GM19463 (cell line): Measurements from ENCODE around the gene PSD4.

Experiments
- ATAC-seq: cut with Tn5 transposase; IDR thresholded peaks from one replicate; pipeline ENCODE4 v1.9.1; 2021; ENCODE audit warnings: mild to moderate bottlenecking, moderate library complexity; ENCODE audit not compliant: unreplicated experiment

The PSD4 gene

GRCh38 chr2:113203217-113203530, 29.4 kb downstream of the PSD4 start:
- no peak for ATAC-seq

- peak; percentile 76 for ATAC-seq
These were observed 30.2 kb downstream of the PSD4 start for GRCh38 chr2:113203901-113204519.

DNA sequence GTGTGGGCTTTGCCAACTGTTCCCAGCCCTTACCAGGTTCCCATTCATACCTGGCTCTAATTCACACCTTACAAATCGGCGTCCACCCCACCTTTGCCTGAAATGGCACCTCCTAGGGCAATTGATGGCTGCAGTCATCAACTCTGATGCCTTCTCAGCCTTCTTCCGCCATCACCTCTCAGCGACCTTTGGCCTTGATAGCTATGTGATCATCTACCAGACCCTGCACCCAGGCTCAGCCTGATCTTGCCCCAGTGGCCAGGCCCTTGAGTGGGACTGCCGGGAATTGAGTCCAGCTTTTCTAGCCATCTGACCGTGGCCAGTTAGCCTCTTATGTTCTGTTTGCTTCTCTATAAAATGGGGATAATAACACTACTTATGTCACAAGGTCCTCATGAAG, 32.5 kb downstream of the PSD4 start:
- no peak for ATAC-seq

- no peak for ATAC-seq
These were observed 33.2 kb downstream of the PSD4 start for GRCh38 chr2:113207021-113207420.

- no peak for ATAC-seq
These were observed 34.6 kb downstream of the PSD4 start for GRCh38 chr2:113208396-113208795.

DNA sequence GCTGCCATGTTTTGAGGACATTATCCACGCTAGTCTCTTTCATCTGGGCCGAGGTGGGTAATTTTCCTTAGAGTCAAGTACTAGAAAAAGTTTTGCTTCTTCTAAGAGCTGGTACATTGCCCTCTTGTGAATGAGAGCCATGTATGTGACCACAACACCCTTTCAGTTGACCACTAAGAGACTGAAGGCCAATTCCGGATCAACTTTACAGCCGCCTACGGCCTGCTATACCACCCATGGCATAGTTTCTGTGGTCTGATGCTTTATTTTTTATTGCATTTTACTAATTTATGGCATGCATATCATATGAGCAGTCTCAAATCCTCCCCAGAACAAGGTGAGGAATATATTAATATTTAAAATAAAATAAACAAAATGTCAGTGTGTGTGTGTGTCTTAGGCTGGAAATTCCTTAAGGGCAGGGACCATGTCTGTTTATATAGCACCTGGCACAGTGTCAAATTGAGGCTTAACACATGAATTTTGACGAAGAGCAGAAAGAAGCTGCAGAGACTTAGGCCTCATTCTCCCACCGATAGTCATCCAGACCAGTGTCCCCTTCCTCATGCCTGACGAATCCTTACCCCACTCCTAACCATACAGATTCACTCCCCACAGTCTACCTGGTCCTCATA, 35.4 kb downstream of the PSD4 start:
- no peak for ATAC-seq

- no peak for ATAC-seq
These were observed 35.9 kb downstream of the PSD4 start for GRCh38 chr2:113209646-113210171.

GRCh38 chr2:113211226-113212105, 37.7 kb downstream of the PSD4 start:
- no peak for ATAC-seq

GRCh38 chr2:113212245-113213060, 38.7 kb downstream of the PSD4 start:
- ATAC-seq, result no peak

GRCh38 chr2:113213061-113213930, 39.5 kb downstream of the PSD4 start:
- ATAC-seq, result no peak

DNA sequence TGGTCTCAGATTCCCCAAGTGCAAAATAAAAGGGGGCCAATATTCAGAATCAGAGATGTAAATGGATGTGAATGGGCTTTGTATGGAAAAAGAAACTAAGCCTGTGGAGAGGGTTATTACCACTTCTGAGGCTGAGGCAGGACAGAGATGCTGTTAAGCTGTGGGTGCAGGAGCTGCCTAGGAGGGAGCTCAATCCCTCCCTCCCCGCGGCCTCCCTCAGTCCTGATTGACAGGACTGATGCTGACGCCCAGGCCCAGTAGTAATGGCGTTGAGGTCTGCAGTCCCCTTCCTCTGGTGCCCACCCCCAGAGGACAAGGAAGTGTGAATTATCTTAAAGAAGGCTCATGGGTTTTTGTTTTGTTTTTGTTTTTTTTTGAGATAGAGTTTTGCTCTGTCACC, 40.4 kb downstream of the PSD4 start:
- ATAC-seq, result no peak

GRCh38 chr2:113215056-113215455, 41.3 kb downstream of the PSD4 start:
- ATAC-seq, result no peak

- no peak for ATAC-seq
These were observed 42.5 kb downstream of the PSD4 start for GRCh38 chr2:113216321-113216720.

DNA sequence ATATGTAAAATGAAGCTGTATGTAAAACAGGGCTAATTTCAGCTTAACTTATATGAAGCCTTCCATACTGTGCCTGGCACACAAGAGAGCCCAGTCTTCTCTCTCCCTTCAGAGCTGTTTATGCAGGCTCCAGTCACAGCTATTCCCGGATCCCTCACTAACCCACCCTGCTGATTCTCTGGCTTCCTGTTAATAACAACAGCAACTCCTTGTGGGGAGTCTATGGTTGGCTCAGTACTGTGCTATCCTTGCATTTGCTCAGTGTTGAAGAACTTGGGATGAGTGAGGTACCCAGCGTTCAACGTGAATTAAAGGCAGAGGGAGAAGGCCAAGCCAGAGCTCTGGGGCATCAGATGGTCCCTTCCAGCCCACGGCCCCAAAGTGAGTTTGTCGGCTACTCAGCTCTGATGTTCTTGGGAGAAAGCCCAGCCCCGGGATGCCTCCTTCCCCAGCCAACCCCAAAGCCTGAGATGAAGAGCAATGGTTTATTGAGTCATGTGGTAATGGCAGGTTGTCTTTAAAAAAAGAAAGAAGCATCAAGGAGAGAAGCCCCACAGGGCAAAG, 43.2 kb downstream of the PSD4 start:
- ATAC-seq, result no peak

- no peak for ATAC-seq
These were observed 43.9 kb downstream of the PSD4 start for GRCh38 chr2:113217455-113218282.

GRCh38 chr2:113218283-113219091, 44.7 kb downstream of the PSD4 start:
- peak; percentile 46 for ATAC-seq

DNA sequence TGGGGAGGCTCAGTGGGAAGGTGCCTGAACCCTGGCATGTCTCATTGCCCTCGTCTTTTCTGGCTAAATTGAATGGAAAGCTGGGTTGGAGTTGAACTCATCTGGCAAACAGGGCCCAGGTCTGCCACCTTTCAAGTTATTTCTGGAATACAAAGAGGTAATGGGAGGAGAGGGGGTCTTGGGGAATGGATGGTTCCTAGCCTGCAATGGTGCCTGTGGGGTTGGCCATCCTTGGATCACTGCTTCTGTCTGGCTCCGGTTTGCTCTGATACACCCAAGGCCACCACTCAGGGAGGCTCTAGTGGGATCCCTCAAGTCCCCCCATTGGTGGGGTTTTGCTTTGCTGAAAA, 45.3 kb downstream of the PSD4 start:
- no peak for ATAC-seq

- ATAC-seq, result no peak
These were observed 45.7 kb downstream of the PSD4 start for GRCh38 chr2:113219525-113219888.
